ENCODE results near the gene C12orf57.
"Not testable (repeated sequence)": the region's sequence is repeated elsewhere in the genome, so short reads cannot be mapped to it uniquely, and the experiment has no call there.

The C12orf57 gene, protein sequence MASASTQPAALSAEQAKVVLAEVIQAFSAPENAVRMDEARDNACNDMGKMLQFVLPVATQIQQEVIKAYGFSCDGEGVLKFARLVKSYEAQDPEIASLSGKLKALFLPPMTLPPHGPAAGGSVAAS

DNA sequence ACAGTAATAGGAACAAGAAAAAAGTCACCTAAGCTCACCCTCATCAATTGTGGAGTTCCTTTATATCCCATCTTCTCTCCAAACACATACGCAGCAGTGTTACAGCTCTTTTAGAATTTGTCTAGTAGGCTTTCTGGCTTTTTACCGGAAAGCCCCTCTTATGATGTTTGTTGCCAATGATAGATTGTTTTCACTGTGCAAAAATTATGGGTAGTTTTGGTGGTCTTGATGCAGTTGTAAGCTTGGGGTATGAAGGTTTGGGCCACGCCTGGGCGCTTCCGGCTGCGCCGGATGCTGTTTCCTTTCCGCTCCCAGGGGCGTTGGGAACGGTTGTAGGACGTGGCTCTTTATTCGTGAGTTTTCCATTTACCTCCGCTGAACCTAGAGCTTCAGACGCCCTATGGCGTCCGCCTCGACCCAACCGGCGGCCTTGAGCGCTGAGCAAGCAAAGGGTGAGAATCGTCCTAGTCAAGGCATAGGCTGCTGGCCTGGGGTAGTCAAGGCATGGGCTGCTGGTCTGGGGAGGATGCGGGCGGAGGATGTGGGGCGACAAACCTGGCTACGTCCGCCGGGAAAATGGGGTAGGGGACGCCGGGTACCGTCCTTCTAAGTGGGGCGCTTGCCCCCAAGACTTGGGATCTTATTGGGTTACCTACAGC is at the start of gene C12orf57, which contains the start of gene RNU7-1:
TSS of gene C12orf57 (plus strand) at position 301 of the 659 bp plus-strand sequence. CDS start at position 401, 100 bp downstream.
TSS of gene RNU7-1 (plus strand) at position 95 of the 659 bp plus-strand sequence.
- Mint-ChIP-seq H3K36me3 (peaks cover 13 to 55% of the 10 kb centered on the region in 2 donors), H3K27me3 (peaks cover 0 to 5% of the 10 kb centered on the region in 2 donors), H3K4me3 (peak within 1 kb of the TSS; percentile 83 to 86), H3K4me1 (peaks cover 60 to 80% of the 10 kb centered on the region in 2 donors), H3K9me3 (no peaks in the 10 kb centered on the region), H3K27ac (peak within 1 kb of the TSS; percentile 99)
- ATAC-seq (replicated peaks) = peak; percentile 77
- no peak for DNase-seq

DNA sequence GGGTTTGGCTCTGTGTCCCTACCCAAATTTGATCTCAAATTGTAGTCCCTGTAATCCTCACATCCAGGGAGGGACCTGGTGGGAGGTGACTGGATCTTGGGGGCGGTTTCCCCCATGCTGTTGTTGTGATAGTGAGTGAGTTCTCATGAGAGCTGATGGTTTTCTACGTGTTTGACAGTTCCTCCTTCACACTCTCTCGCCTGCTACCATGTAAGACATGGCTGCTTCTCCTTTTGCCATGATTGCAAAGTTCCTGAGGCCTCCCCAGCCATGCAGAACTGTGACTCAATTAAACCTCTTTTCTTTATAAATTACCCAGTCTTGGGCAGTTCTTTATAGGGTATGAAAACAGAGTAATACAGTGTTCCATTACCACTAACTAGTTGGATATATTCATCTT is 49.5 kb upstream of the C12orf57 start:
- Mint-ChIP-seq H3K36me3 (no peaks in the 10 kb centered on the region), H3K9me3 (no peaks in the 10 kb centered on the region), H3K4me3 (no peak overlapping the region), H3K4me1 (peaks cover 7 to 20% of the 10 kb centered on the region in 2 donors), H3K27me3 (no peaks in the 10 kb centered on the region), H3K27ac (no peak overlapping the region)
- DNase-seq = no peak
- no peak for ATAC-seq (replicated peaks)

- H3K27ac Mint-ChIP-seq = no peak overlapping the region
- no peak for DNase-seq
Measured at GRCh38 chr12:6896846-6897435, 46.9 kb upstream of the C12orf57 start.

GRCh38 chr12:6899427-6899826 is 44.4 kb upstream of the C12orf57 start:
- Mint-ChIP-seq H3K27me3 (no peaks in the 10 kb centered on the region), H3K4me3 (no peak overlapping the region), H3K9me3 (no peaks in the 10 kb centered on the region), H3K27ac (no peak overlapping the region), H3K36me3 (no peaks in the 10 kb centered on the region), H3K4me1 (peaks cover 3 to 15% of the 10 kb centered on the region in 2 donors)
- no peak for DNase-seq
- no peak for ATAC-seq (replicated peaks)

More at GRCh38 chr12:6896846-6897435, 46.9 kb upstream of the C12orf57 start:
- Mint-ChIP-seq H3K4me1 (peaks cover 3 to 10% of the 10 kb centered on the region in 2 donors), H3K36me3 (no peaks in the 10 kb centered on the region), H3K4me3 (no peak overlapping the region), H3K9me3 (no peaks in the 10 kb centered on the region), H3K27me3 (no peaks in the 10 kb centered on the region)
- no peak for ATAC-seq (replicated peaks)

- no peak overlapping the region for H3K4me3 Mint-ChIP-seq
- ATAC-seq (replicated peaks) = peak in 1 of 2 donors; percentile 5
- no peak overlapping the region for H3K27ac Mint-ChIP-seq
- H3K36me3 Mint-ChIP-seq = no peaks in the 10 kb centered on the region
- peaks cover 3 to 15% of the 10 kb centered on the region in 2 donors for H3K4me1 Mint-ChIP-seq
- DNase-seq = no peak
- H3K27me3 Mint-ChIP-seq = no peaks in the 10 kb centered on the region
- no peaks in the 10 kb centered on the region for H3K9me3 Mint-ChIP-seq
Measured at GRCh38 chr12:6899837-6900519, 43.8 kb upstream of the C12orf57 start.

DNA sequence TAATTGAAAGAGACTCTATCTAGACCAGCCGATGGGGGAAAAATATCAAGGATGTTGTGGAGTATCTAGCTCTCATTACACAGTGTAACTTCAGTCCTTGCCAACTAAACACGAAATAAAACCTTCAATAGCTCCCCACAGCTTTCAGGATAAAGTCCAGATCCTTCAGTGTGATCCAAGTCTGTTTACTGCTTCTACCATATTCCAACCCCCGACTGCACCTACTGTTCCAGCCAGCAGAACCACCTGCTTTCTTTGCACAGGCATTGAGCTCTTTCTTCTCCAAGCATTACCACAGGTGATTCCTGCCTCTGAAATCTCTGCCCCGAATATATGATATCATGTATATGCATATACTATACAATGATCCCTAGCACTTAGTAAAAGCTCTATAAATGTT is 41.4 kb upstream of the C12orf57 start:
- H3K9me3 Mint-ChIP-seq = no peaks in the 10 kb centered on the region
- peaks cover 3 to 15% of the 10 kb centered on the region in 2 donors for H3K4me1 Mint-ChIP-seq
- no peaks in the 10 kb centered on the region for H3K36me3 Mint-ChIP-seq
- no peak overlapping the region for H3K4me3 Mint-ChIP-seq
- ATAC-seq (replicated peaks) (no peak), DNase-seq (no peak)
- H3K27ac Mint-ChIP-seq = no peak overlapping the region
- no peaks in the 10 kb centered on the region for H3K27me3 Mint-ChIP-seq

- H3K27me3 Mint-ChIP-seq = no peaks in the 10 kb centered on the region
- no peak overlapping the region for H3K27ac Mint-ChIP-seq
- no peaks in the 10 kb centered on the region for H3K36me3 Mint-ChIP-seq
- H3K9me3 Mint-ChIP-seq = no peaks in the 10 kb centered on the region
- ATAC-seq (replicated peaks) = no peak
- peaks cover 3 to 15% of the 10 kb centered on the region in 2 donors for H3K4me1 Mint-ChIP-seq
- no peak for DNase-seq
- no peak overlapping the region for H3K4me3 Mint-ChIP-seq
Measured at GRCh38 chr12:6903722-6904121, 40.1 kb upstream of the C12orf57 start.

- DNase-seq (peak; percentile 95), ATAC-seq (replicated peaks) (peak; percentile 96 to 99)
- Mint-ChIP-seq H3K27me3 (no peaks in the 10 kb centered on the region), H3K36me3 (no peaks in the 10 kb centered on the region), H3K9me3 (no peaks in the 10 kb centered on the region), H3K4me3 (no peak within 1 kb of the TSS), H3K4me1 (peaks cover 2 to 12% of the 10 kb centered on the region in 2 donors), H3K27ac (no peak within 1 kb of the TSS)
Measured at GRCh38 chr12:6904280-6905276, 39.2 kb upstream of the C12orf57 start, which contains the start of gene LRRC23. LRRC23 (plus strand) TSS chr12:6904822; CDS start chr12:6905634, 812 bp downstream.

DNA sequence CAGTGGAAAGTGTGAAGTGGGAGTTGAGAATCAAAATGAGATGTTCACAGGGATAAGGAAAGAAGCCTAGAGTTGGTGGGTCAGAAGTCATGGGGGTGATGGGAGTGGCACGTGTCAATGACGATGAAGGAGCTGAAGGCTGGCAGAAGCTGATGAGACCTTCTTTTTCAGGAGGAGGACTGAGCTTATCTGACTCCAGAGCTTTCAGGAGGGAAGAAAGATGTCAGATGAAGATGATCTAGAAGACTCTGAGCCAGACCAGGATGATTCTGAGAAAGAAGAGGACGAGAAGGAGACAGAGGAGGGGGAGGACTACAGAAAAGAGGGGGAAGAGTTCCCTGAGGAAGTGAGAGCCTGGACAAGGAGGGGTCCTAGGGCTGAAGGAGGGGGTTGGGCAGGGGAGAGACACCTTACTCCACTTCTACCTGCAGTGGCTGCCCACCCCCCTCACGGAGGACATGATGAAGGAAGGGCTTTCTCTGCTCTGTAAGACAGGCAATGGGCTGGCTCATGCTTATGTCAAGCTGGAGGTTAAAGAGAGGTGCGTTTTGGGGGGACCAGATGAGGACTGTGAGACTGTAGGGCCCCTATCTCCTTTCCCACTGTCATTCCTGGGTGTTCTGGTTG is 38.3 kb upstream of the C12orf57 start:
- no peak overlapping the region for H3K27ac Mint-ChIP-seq
- H3K9me3 Mint-ChIP-seq = no peaks in the 10 kb centered on the region
- no peak for ATAC-seq (replicated peaks)
- H3K36me3 Mint-ChIP-seq = no peaks in the 10 kb centered on the region
- no peak for DNase-seq
- no peak overlapping the region for H3K4me3 Mint-ChIP-seq
- H3K4me1 Mint-ChIP-seq = peaks cover 0 to 5% of the 10 kb centered on the region in 2 donors
- no peaks in the 10 kb centered on the region for H3K27me3 Mint-ChIP-seq

GRCh38 chr12:6908141-6908540 is 35.7 kb upstream of the C12orf57 start:
- H3K4me3 Mint-ChIP-seq; ATAC-seq (replicated peaks); H3K36me3 Mint-ChIP-seq; DNase-seq; H3K27me3 Mint-ChIP-seq; H3K4me1 Mint-ChIP-seq; H3K9me3 Mint-ChIP-seq; H3K27ac Mint-ChIP-seq: not testable (repeated sequence)

DNA sequence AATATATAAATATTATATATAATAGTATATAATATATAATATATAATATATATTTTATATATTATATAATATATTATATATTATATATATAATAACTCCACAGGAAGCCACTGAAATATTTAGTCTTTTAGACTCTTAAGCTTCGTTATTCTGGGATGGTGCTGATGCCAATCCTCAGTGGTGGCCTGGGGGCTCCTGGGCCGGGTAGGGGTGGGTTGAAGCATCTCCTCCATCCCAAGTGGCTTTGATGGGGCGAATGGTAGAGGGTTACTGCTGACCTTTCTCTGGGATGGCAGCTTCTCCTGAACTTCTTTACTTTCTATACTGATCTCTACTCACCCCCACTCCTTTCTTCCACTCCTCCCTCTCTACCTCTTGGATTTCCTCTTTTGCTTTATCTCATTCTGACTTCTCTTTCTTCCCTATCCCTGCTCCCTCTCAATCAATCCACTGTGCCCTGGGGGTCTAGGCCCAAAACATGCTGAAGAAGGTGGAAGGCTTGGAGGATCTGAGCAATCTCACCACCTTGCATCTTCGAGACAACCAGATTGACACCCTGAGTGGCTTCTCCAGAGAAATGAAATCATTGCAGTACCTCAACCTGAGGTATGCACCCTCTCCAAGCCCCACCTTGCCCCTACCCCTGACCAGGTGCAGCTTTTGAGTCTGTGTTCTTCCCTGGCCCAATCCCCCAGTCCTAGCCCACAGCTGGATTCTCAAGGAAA is 34.2 kb upstream of the C12orf57 start:
- H3K27me3 Mint-ChIP-seq = peaks cover 7 to 10% of the 10 kb centered on the region in 2 donors
- peaks cover 0 to 8% of the 10 kb centered on the region in 2 donors for H3K4me1 Mint-ChIP-seq
- no peak overlapping the region for H3K27ac Mint-ChIP-seq
- DNase-seq (no peak), ATAC-seq (replicated peaks) (no peak)
- no peak overlapping the region for H3K4me3 Mint-ChIP-seq
- no peaks in the 10 kb centered on the region for H3K9me3 Mint-ChIP-seq
- H3K36me3 Mint-ChIP-seq = no peaks in the 10 kb centered on the region

DNA sequence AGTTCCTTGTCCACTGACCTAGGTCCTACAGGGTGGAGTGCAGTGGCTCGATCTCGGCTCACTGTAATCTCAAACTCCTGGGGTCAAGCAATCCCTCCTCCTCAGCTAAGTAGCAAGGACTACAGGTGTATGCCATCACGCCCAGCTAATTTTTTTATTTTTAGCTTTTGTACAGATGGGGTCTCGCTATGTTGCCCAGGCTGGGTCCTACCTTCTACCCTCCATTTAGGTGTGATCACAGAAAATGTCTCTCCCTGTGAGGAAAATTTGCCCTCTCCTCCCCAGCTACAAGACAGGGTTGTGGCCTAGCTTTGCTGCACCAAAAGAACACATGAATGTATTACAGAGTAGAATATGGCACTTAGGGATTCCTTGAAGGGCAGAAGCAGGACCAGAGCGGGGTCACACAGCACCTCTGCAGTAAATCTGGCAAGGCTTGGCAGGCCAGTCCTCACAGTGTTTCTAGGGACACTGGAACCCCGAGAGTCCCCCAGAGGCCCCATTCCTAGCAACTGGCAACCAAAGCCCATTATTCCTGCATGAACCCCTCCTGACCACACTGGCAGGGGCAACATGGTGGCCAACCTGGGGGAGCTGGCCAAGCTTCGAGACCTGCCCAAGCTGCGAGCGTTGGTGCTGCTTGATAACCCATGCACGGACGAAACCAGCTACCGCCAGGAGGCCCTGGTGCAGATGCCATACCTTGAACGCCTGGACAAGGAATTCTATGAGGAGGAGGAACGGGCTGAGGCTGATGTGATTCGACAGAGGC is 31.5 kb upstream of the C12orf57 start:
- Mint-ChIP-seq H3K27ac (no peak overlapping the region), H3K27me3 (peaks cover 7 to 10% of the 10 kb centered on the region in 2 donors), H3K9me3 (no peaks in the 10 kb centered on the region), H3K4me3 (peak overlapping the region in 1 of 2 donors; percentile 68), H3K36me3 (peaks cover 4 to 8% of the 10 kb centered on the region in 2 donors), H3K4me1 (peaks cover 13 to 18% of the 10 kb centered on the region in 2 donors)
- no peak for ATAC-seq (replicated peaks)
- DNase-seq = no peak

Measured in stimulated activated naive B cell treated with anti-CD40 and anti-IgM and Interleukin-4, amounts not matched to agents 10 μg/mL and 1 μg/mL and 100 μg/mL, for 72 hours (primary cell).